ENCODE results near the gene ANKS1B.

ANKS1B gene

GRCh38 chr12:99915251-99916082 lies 69.3 kb downstream of the ANKS1B start:
- Histone ChIP-seq H3K4me1 (ENCODE audit: control insufficient read depth, insufficient read depth, low read length) (no peaks in the 10 kb centered on the region; the same call in 1 of the 2 replicates), H3K4me3 (ENCODE audit: low read depth, low read length) (no peak overlapping the region), H3K27me3 (ENCODE audit: control insufficient read depth, insufficient read depth, low read length) (no peaks in the 10 kb centered on the region), H3K36me3 (ENCODE audit: control insufficient read depth, insufficient read depth, low read length) (no peaks in the 10 kb centered on the region), H3K27ac (ENCODE audit: low read depth, low read length) (no peak overlapping the region), H3K9ac (ENCODE audit: low read length) (no peak overlapping the region), H3K9me3 (ENCODE audit: control insufficient read depth, insufficient read depth, low read depth, low read length) (no peaks in the 10 kb centered on the region)

DNA sequence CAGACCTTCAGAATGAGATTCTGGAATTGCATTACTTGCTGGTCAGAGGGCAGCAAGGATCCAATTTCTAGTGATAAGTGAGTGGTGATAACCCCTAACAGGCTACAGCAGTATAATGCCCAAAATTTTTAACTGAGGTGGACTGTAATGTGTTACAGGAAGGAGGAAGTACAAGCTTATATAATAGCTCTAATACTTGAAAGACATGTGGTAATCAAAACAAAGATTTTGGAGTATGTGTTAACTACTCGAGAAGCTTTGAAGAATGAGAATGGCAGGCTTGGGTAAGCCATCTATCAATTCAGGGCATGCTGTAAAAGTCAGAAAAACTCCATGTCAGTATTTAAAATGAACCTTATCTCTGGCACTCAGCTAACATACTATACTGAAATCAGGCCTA lies 70.5 kb downstream of the ANKS1B start:
- Histone ChIP-seq H3K9me3 (ENCODE audit: control insufficient read depth, insufficient read depth, low read depth, low read length) (no peaks in the 10 kb centered on the region), H3K9ac (ENCODE audit: low read length) (no peak overlapping the region), H3K27me3 (ENCODE audit: control insufficient read depth, insufficient read depth, low read length) (no peaks in the 10 kb centered on the region), H3K4me3 (ENCODE audit: low read depth, low read length) (no peak overlapping the region), H3K4me1 (ENCODE audit: control insufficient read depth, insufficient read depth, low read length) (no peaks in the 10 kb centered on the region; the same call in 1 of the 2 replicates), H3K27ac (ENCODE audit: low read depth, low read length) (no peak overlapping the region), H3K36me3 (ENCODE audit: control insufficient read depth, insufficient read depth, low read length) (no peaks in the 10 kb centered on the region)

- no peaks in the 10 kb centered on the region for H3K9me3 ChIP-seq (ENCODE audit: control insufficient read depth, insufficient read depth, low read depth, low read length)
- no peak overlapping the region for H3K27ac ChIP-seq (ENCODE audit: low read depth, low read length)
- H3K36me3 ChIP-seq (ENCODE audit: control insufficient read depth, insufficient read depth, low read length), result no peaks in the 10 kb centered on the region
- no peaks in the 10 kb centered on the region; the same call in 1 of the 2 replicates for H3K4me1 ChIP-seq (ENCODE audit: control insufficient read depth, insufficient read depth, low read length)
- H3K4me3 ChIP-seq (ENCODE audit: low read depth, low read length), result no peak overlapping the region
- H3K27me3 ChIP-seq (ENCODE audit: control insufficient read depth, insufficient read depth, low read length), result no peaks in the 10 kb centered on the region
- H3K9ac ChIP-seq (ENCODE audit: low read length), result no peak overlapping the region
These were observed 72.8 kb downstream of the ANKS1B start for GRCh38 chr12:99911967-99912366.

- H3K36me3 ChIP-seq (ENCODE audit: control insufficient read depth, insufficient read depth, low read length), result no peaks in the 10 kb centered on the region
- no peak overlapping the region for H3K4me3 ChIP-seq (ENCODE audit: low read depth, low read length)
- no peak overlapping the region for H3K9ac ChIP-seq (ENCODE audit: low read length)
- no peaks in the 10 kb centered on the region for H3K9me3 ChIP-seq (ENCODE audit: control insufficient read depth, insufficient read depth, low read depth, low read length)
- H3K4me1 ChIP-seq (ENCODE audit: control insufficient read depth, insufficient read depth, low read length), result no peaks in the 10 kb centered on the region; the same call in 1 of the 2 replicates
- no peaks in the 10 kb centered on the region for H3K27me3 ChIP-seq (ENCODE audit: control insufficient read depth, insufficient read depth, low read length)
- no peak overlapping the region for H3K27ac ChIP-seq (ENCODE audit: low read depth, low read length)
These were observed 73.7 kb downstream of the ANKS1B start for GRCh38 chr12:99911081-99911480.

- Histone ChIP-seq H3K4me1 (ENCODE audit: control insufficient read depth, insufficient read depth, low read length) (no peaks in the 10 kb centered on the region; the same call in 1 of the 2 replicates), H3K36me3 (ENCODE audit: control insufficient read depth, insufficient read depth, low read length) (no peaks in the 10 kb centered on the region), H3K27me3 (ENCODE audit: control insufficient read depth, insufficient read depth, low read length) (no peaks in the 10 kb centered on the region), H3K9ac (ENCODE audit: low read length) (no peak overlapping the region), H3K9me3 (ENCODE audit: control insufficient read depth, insufficient read depth, low read depth, low read length) (no peaks in the 10 kb centered on the region), H3K27ac (ENCODE audit: low read depth, low read length) (no peak overlapping the region), H3K4me3 (ENCODE audit: low read depth, low read length) (no peak overlapping the region)
These were observed 74.4 kb downstream of the ANKS1B start for GRCh38 chr12:99910342-99910741.

GRCh38 chr12:99906786-99907579 lies 77.8 kb downstream of the ANKS1B start:
- Histone ChIP-seq H3K36me3 (ENCODE audit: control insufficient read depth, insufficient read depth, low read length) (no peaks in the 10 kb centered on the region), H3K9me3 (ENCODE audit: control insufficient read depth, insufficient read depth, low read depth, low read length) (no peaks in the 10 kb centered on the region), H3K9ac (ENCODE audit: low read length) (no peak overlapping the region), H3K27ac (ENCODE audit: low read depth, low read length) (no peak overlapping the region), H3K27me3 (ENCODE audit: control insufficient read depth, insufficient read depth, low read length) (no peaks in the 10 kb centered on the region), H3K4me1 (ENCODE audit: control insufficient read depth, insufficient read depth, low read length) (no peaks in the 10 kb centered on the region), H3K4me3 (ENCODE audit: low read depth, low read length) (no peak overlapping the region)

- Histone ChIP-seq H3K27ac (ENCODE audit: low read depth, low read length) (no peak overlapping the region), H3K36me3 (ENCODE audit: control insufficient read depth, insufficient read depth, low read length) (no peaks in the 10 kb centered on the region), H3K4me1 (ENCODE audit: control insufficient read depth, insufficient read depth, low read length) (no peaks in the 10 kb centered on the region), H3K9ac (ENCODE audit: low read length) (no peak overlapping the region), H3K27me3 (ENCODE audit: control insufficient read depth, insufficient read depth, low read length) (no peaks in the 10 kb centered on the region), H3K4me3 (ENCODE audit: low read depth, low read length) (no peak overlapping the region), H3K9me3 (ENCODE audit: control insufficient read depth, insufficient read depth, low read depth, low read length) (no peaks in the 10 kb centered on the region)
These were observed 83.6 kb downstream of the ANKS1B start for GRCh38 chr12:99901181-99901580.

DNA sequence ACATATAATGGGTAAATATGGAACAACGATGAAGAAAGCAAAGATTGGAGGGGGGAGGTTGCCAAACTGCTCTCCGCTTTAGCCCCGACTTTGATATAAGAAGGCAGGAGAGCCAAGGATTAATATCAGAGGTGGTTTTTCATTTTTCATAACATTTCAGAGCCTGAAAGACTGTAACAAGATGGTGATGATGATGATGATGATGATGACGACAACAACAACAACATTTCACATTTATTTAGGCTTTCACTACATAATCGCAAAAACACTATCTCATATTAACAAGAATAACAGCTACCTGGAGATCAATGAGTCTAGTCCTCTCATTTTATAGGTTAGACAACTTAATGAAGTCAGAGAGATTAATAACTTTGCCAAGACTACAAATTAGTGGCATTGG lies 86.1 kb downstream of the ANKS1B start:
- H3K4me3 ChIP-seq (ENCODE audit: low read depth, low read length), result no peak overlapping the region
- no peaks in the 10 kb centered on the region for H3K9me3 ChIP-seq (ENCODE audit: control insufficient read depth, insufficient read depth, low read depth, low read length)
- H3K36me3 ChIP-seq (ENCODE audit: control insufficient read depth, insufficient read depth, low read length), result no peaks in the 10 kb centered on the region
- no peak overlapping the region for H3K9ac ChIP-seq (ENCODE audit: low read length)
- H3K27me3 ChIP-seq (ENCODE audit: control insufficient read depth, insufficient read depth, low read length), result no peaks in the 10 kb centered on the region
- H3K27ac ChIP-seq (ENCODE audit: low read depth, low read length), result no peak overlapping the region
- no peaks in the 10 kb centered on the region for H3K4me1 ChIP-seq (ENCODE audit: control insufficient read depth, insufficient read depth, low read length)

DNA sequence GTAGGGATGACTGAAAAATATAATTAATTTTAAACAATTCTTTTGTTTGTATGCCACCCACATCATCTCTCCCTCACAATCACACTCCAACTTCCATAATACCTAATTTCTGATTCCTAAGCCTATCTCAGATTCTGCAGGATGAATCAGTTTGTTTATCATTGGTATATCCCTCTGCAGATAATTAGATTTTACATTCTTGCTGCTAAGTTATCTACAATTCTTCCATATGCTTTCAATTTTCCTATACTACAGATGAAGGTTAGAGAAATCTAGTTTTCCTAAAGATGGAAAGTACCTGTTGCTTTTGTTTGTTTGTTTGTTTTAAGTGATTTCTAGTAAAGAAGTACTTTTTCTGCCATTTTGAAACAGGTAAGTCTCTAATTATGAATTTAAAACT lies 105.3 kb downstream of the ANKS1B start:
- Histone ChIP-seq H3K27me3 (ENCODE audit: control insufficient read depth, insufficient read depth, low read length) (no peaks in the 10 kb centered on the region), H3K4me3 (ENCODE audit: low read depth, low read length) (no peak overlapping the region), H3K4me1 (ENCODE audit: control insufficient read depth, insufficient read depth, low read length) (no peaks in the 10 kb centered on the region), H3K36me3 (ENCODE audit: control insufficient read depth, insufficient read depth, low read length) (no peaks in the 10 kb centered on the region), H3K9me3 (ENCODE audit: control insufficient read depth, insufficient read depth, low read depth, low read length) (no peaks in the 10 kb centered on the region), H3K27ac (ENCODE audit: low read depth, low read length) (no peak overlapping the region), H3K9ac (ENCODE audit: low read length) (no peak overlapping the region)

DNA sequence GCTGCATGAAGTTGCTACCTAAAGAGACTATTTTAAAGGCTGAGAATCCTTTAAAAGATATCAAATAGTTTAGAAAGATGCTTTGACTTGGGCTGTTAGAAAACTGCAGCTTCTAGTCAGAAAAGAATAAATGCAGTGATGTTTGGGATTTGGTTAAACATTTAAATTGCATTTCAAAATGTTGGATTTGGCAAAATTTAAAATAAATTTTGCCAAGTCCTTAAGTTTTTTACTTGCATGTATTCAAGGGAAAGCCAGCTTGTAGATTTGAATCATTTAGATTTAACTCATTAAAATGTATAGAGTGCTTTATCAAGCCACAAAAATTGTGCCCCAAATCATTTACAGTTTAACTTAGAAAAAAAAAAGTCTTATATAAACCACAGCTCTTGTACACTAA lies 109.7 kb downstream of the ANKS1B start:
- 0 out of 2 replicates have a peak, but pooled peaks cover 2% of the 10 kb centered on the region for H3K9me3 ChIP-seq (ENCODE audit: control insufficient read depth, insufficient read depth, low read depth, low read length)
- no peak overlapping the region for H3K27ac ChIP-seq (ENCODE audit: low read depth, low read length)
- H3K36me3 ChIP-seq (ENCODE audit: control insufficient read depth, insufficient read depth, low read length), result no peaks in the 10 kb centered on the region
- H3K27me3 ChIP-seq (ENCODE audit: control insufficient read depth, insufficient read depth, low read length), result no peaks in the 10 kb centered on the region
- H3K4me3 ChIP-seq (ENCODE audit: low read depth, low read length), result no peak overlapping the region
- no peak overlapping the region for H3K9ac ChIP-seq (ENCODE audit: low read length)
- H3K4me1 ChIP-seq (ENCODE audit: control insufficient read depth, insufficient read depth, low read length), result no peaks in the 10 kb centered on the region

GRCh38 chr12:99870085-99870484 lies 114.7 kb downstream of the ANKS1B start:
- Histone ChIP-seq H3K4me1 (ENCODE audit: control insufficient read depth, insufficient read depth, low read length) (no peaks in the 10 kb centered on the region), H3K36me3 (ENCODE audit: control insufficient read depth, insufficient read depth, low read length) (no peaks in the 10 kb centered on the region), H3K4me3 (ENCODE audit: low read depth, low read length) (no peak overlapping the region)

More at GRCh38 chr12:99870085-99870484, 114.7 kb downstream of the ANKS1B start:
- Histone ChIP-seq H3K27ac (ENCODE audit: low read depth, low read length) (no peak overlapping the region), H3K27me3 (ENCODE audit: control insufficient read depth, insufficient read depth, low read length) (no peaks in the 10 kb centered on the region), H3K9ac (ENCODE audit: low read length) (no peak overlapping the region), H3K9me3 (ENCODE audit: control insufficient read depth, insufficient read depth, low read depth, low read length) (0 out of 2 replicates have a peak, but pooled peaks cover 3% of the 10 kb centered on the region)
